Neural progenitor cell (in vitro differentiated cells): ENCODE results near the gene RAB11FIP5. TPM values are rescaled to one million over a fixed set of nuclear protein-coding genes. Genes with fewer than 3 reads are reported as not detected.

Source experiments
- DNase-seq: peaks from one replicate; pipeline ENCODE4 v3.0.0-alpha.2; 2016; ENCODE audit warnings: low spot score
- H2AFZ ChIP-seq: fragments of 200-600 bp; sonication (generic); replicated peaks from 2 replicates; pipeline ENCODE4 v1.6.1; 2016; ENCODE audit warnings: antibody characterized with exemption
- H3F3A ChIP-seq: fragments of 200-600 bp; sonication (generic); 2 replicates; pipeline ENCODE4 v1.6.1; 2016; ENCODE audit warnings: antibody characterized with exemption, low read depth
- H3K27ac ChIP-seq: fragments of 200-600 bp; sonication (generic); 2 replicates; pipeline ENCODE4 v1.5.1; 2016; ENCODE audit warnings: mild to moderate bottlenecking
- H3K27me3 ChIP-seq: fragments of 200-600 bp; sonication (generic); 2 replicates; pipeline ENCODE4 v1.6.1; 2016; ENCODE audit warnings: mild to moderate bottlenecking, moderate library complexity
- H3K36me3 ChIP-seq: fragments of 200-600 bp; sonication (generic); 2 replicates; pipeline ENCODE4 v1.5.1; 2016
- H3K4me1 ChIP-seq: fragments of 200-600 bp; sonication (generic); 2 replicates; pipeline ENCODE4 v1.6.1; 2016; ENCODE audit warnings: mixed run types
- H3K4me2 ChIP-seq: fragments of 200-600 bp; sonication (generic); 2 replicates; pipeline ENCODE4 v1.6.1; 2016
- H3K4me3 ChIP-seq: fragments of 200-600 bp; sonication (generic); 2 replicates; pipeline ENCODE4 v1.5.1; 2016
- H3K79me2 ChIP-seq: fragments of 200-600 bp; sonication (generic); 2 replicates; pipeline ENCODE4 v1.6.1; 2016; ENCODE audit warnings: low read depth
- H3K9ac ChIP-seq: fragments of 200-600 bp; sonication (generic); 2 replicates; pipeline ENCODE4 v1.6.1; 2016
- H3K9me3 ChIP-seq: fragments of 200-600 bp; sonication (generic); 2 replicates; pipeline ENCODE4 v1.5.1; 2016; ENCODE audit warnings: low read depth
- H4K20me1 ChIP-seq: fragments of 200-600 bp; sonication (generic); 2 replicates; pipeline ENCODE4 v1.6.1; 2016; ENCODE audit warnings: low read depth
- H3K27ac Mint-ChIP-seq: 3 replicates; pipeline ENCODE4 v1.8.0; 2021; ENCODE audit warnings: mixed read lengths
- H3K27me3 Mint-ChIP-seq: 2 replicates; pipeline ENCODE4 v1.8.0; 2022; ENCODE audit warnings: low read depth, mild to moderate bottlenecking, inconsistent platforms, moderate library complexity, mixed read lengths; ENCODE audit not compliant: insufficient read depth
- H3K36me3 Mint-ChIP-seq: 3 replicates; pipeline ENCODE4 v1.8.0; 2021; ENCODE audit warnings: mixed read lengths
- H3K4me1 Mint-ChIP-seq: 3 replicates; pipeline ENCODE4 v1.8.0; 2021; ENCODE audit warnings: mixed read lengths
- H3K4me3 Mint-ChIP-seq: 3 replicates; pipeline ENCODE4 v1.8.0; 2021; ENCODE audit warnings: mild to moderate bottlenecking, moderate library complexity, mixed read lengths
- H3K9me3 Mint-ChIP-seq: 3 replicates; pipeline ENCODE4 v1.8.0; 2020; ENCODE audit warnings: mixed read lengths
- EZH2 ChIP-seq: fragments of 200-600 bp; sonication (generic); IDR thresholded peaks from 2 replicates; pipeline ENCODE4 v1.6.1; 2017; ENCODE audit warnings: antibody characterized with exemption, mild to moderate bottlenecking, moderate library complexity
- EZH2phosphoT487 ChIP-seq: fragments of 200-600 bp; sonication (generic); IDR thresholded peaks from 2 replicates; pipeline ENCODE4 v1.6.1; 2017; ENCODE audit warnings: antibody characterized with exemption
- total RNA-seq: library from RNA; depleted of rRNA; stranded (reverse); fragments of >200 nt; gene quantifications from 2 replicates; pipeline ENCODE4 v1.2.3, GENCODE V29; 2015; ENCODE audit warnings: low replicate concordance
- TF ChIP-seq, protein P1 (sequence below): fragments of 200-600 bp; sonication (generic); IDR thresholded peaks from 2 replicates; pipeline ENCODE4 v1.5.1; 2017; ENCODE audit warnings: antibody characterized with exemption, mild to moderate bottlenecking

RAB11FIP5 gene
- total RNA-seq, 1 donor from 2014 or later = 4.2 TPM

GRCh38 chr2:73107211-73107926, 5.4 kb downstream of the RAB11FIP5 start:
- Histone ChIP-seq H2AFZ (no peak overlapping the region), H3K27ac (no peak overlapping the region), H3K4me2 (no peak overlapping the region), H3K9ac (no peak overlapping the region), H3K9me3 (no peaks in the 10 kb centered on the region), H4K20me1 (peaks cover 42% of the 10 kb centered on the region), H3K4me3 (no peak overlapping the region), H3K79me2 (no peaks in the 10 kb centered on the region), H3F3A (peaks cover 23% of the 10 kb centered on the region), H3K36me3 (no peaks in the 10 kb centered on the region), H3K4me1 (peaks cover 20% of the 10 kb centered on the region), H3K27me3 (peaks cover 20% of the 10 kb centered on the region)
- Mint-ChIP-seq H3K9me3 (no peaks in the 10 kb centered on the region), H3K27me3 (peaks cover 13% of the 10 kb centered on the region), H3K4me3 (no peak overlapping the region), H3K4me1 (peaks cover 22% of the 10 kb centered on the region), H3K27ac (no peak overlapping the region), H3K36me3 (peaks cover 3% of the 10 kb centered on the region)
- TF ChIP-seq, protein P1, sequence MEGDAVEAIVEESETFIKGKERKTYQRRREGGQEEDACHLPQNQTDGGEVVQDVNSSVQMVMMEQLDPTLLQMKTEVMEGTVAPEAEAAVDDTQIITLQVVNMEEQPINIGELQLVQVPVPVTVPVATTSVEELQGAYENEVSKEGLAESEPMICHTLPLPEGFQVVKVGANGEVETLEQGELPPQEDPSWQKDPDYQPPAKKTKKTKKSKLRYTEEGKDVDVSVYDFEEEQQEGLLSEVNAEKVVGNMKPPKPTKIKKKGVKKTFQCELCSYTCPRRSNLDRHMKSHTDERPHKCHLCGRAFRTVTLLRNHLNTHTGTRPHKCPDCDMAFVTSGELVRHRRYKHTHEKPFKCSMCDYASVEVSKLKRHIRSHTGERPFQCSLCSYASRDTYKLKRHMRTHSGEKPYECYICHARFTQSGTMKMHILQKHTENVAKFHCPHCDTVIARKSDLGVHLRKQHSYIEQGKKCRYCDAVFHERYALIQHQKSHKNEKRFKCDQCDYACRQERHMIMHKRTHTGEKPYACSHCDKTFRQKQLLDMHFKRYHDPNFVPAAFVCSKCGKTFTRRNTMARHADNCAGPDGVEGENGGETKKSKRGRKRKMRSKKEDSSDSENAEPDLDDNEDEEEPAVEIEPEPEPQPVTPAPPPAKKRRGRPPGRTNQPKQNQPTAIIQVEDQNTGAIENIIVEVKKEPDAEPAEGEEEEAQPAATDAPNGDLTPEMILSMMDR = no peak
- TF ChIP-seq EZH2phosphoT487 = no peak
- TF ChIP-seq EZH2 = no peak
- no peak for DNase-seq

DNA sequence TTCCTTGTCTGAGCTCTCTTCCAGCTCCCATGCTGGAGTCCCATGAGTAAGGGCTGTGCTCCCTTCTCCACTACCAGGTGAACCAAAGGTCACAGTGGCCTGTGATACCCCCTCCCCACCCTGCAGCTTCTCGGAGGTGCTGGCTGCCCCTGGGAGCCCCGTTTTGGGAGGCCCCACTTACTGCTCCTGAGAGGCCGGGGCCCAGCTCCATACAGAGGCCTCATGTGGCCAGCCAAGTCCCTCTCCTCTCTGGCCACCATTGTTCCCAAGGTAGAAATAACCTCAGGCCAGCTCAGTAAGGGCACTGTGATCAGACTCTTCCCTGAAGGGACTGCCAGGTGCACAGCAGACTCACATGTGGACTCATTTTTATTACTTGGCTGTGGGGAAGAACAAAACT, 6.0 kb downstream of the RAB11FIP5 start:
- no peak for DNase-seq
- Mint-ChIP-seq H3K4me1 (peaks cover 20% of the 10 kb centered on the region), H3K27me3 (peaks cover 10% of the 10 kb centered on the region), H3K9me3 (no peaks in the 10 kb centered on the region), H3K4me3 (no peak overlapping the region), H3K27ac (no peak overlapping the region), H3K36me3 (peaks cover 3% of the 10 kb centered on the region)
- TF ChIP-seq EZH2 = no peak
- TF ChIP-seq, protein P1 = no peak
- TF ChIP-seq EZH2phosphoT487 = no peak
- no peaks in the 10 kb centered on the region for H3K36me3 ChIP-seq
- no peak overlapping the region for H3K9ac ChIP-seq
- H3K27me3 ChIP-seq = peaks cover 15% of the 10 kb centered on the region
- H3K4me2 ChIP-seq = no peak overlapping the region
- H3K4me1 ChIP-seq = peaks cover 17% of the 10 kb centered on the region
- peaks cover 40% of the 10 kb centered on the region for H4K20me1 ChIP-seq
- no peaks in the 10 kb centered on the region for H3K79me2 ChIP-seq
- peaks cover 17% of the 10 kb centered on the region for H3F3A ChIP-seq
- no peak overlapping the region for H2AFZ ChIP-seq
- no peaks in the 10 kb centered on the region for H3K9me3 ChIP-seq
- no peak overlapping the region for H3K4me3 ChIP-seq
- no peak overlapping the region for H3K27ac ChIP-seq

DNA sequence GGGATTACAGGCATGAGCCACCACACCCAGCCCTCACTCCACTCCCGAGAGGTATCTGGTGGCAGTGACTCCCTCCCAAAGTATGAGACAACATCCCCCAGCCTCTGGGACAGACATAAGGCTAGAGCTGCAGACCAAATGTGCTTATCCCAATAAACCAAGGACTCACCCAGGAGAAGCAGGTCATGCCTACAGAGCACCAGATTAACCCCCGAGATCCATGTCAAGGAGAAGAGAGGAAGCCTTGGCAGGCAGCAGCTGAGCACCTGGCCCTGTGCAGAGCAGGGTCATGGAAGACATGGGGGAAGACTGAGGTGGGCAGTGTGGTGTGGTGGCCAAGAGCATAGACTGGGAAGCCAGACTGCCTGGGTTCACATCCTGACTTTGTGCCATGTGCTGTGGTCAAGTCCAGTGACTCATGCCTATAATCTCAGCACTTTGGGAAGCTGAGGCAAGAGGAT, 7.2 kb downstream of the RAB11FIP5 start:
- H3K9me3 Mint-ChIP-seq = no peaks in the 10 kb centered on the region
- H3K4me3 Mint-ChIP-seq = no peak overlapping the region
- TF ChIP-seq, protein P1 = no peak
- TF ChIP-seq EZH2phosphoT487 (no peak), EZH2 (no peak)
- H3K27ac Mint-ChIP-seq = no peak overlapping the region
- no peaks in the 10 kb centered on the region for H3K36me3 ChIP-seq
- peaks cover 29% of the 10 kb centered on the region for H4K20me1 ChIP-seq
- no peak for DNase-seq
- peaks cover 3% of the 10 kb centered on the region for H3K36me3 Mint-ChIP-seq
- H3K27ac ChIP-seq = no peak overlapping the region
- H3K79me2 ChIP-seq = no peaks in the 10 kb centered on the region
- no peak overlapping the region for H3K4me2 ChIP-seq
- H3K9ac ChIP-seq = no peak overlapping the region
- peaks cover 4% of the 10 kb centered on the region for H3K4me1 ChIP-seq
- H3K4me1 Mint-ChIP-seq = peaks cover 8% of the 10 kb centered on the region
- peaks cover 10% of the 10 kb centered on the region for H3K27me3 Mint-ChIP-seq
- no peak overlapping the region for H3K4me3 ChIP-seq
- peaks cover 2% of the 10 kb centered on the region for H3K27me3 ChIP-seq
- H2AFZ ChIP-seq = no peak overlapping the region
- peaks cover 4% of the 10 kb centered on the region for H3F3A ChIP-seq
- no peaks in the 10 kb centered on the region for H3K9me3 ChIP-seq
